Left ventricle myocardium inferior (tissue), 1 donor: Measurements from ENCODE around the gene SUMO2. TPM values are rescaled to one million over a fixed set of nuclear protein-coding genes. Genes with fewer than 3 reads are reported as not detected.
A peak's percentile ranks its signal among the peaks of the same experiment; 100 is the strongest.

Experiments
- DNase-seq: peaks from one replicate; pipeline ENCODE4 v3.0.0-alpha.2; 2020
- H3K27ac ChIP-seq: fragments of 200-600 bp; replicated peaks from 2 replicates; pipeline ENCODE4 v1.8.0; 2021
- H3K27me3 ChIP-seq: fragments of 200-600 bp; 2 replicates; pipeline ENCODE4 v1.8.0; 2021; ENCODE audit warnings: low read depth
- H3K36me3 ChIP-seq: fragments of 200-600 bp; 2 replicates; pipeline ENCODE4 v1.8.0; 2021
- H3K4me1 ChIP-seq: fragments of 200-600 bp; 2 replicates; pipeline ENCODE4 v1.8.0; 2021
- H3K4me3 ChIP-seq: fragments of 200-600 bp; 2 replicates; pipeline ENCODE4 v1.8.0; 2021; ENCODE audit warnings: mild to moderate bottlenecking, moderate library complexity
- H3K9me3 ChIP-seq: fragments of 200-600 bp; replicated peaks from 2 replicates; pipeline ENCODE4 v1.8.0; 2021
- CTCF ChIP-seq: fragments of 200-600 bp; IDR thresholded peaks from 2 replicates; pipeline ENCODE4 v1.8.0; 2021; ENCODE audit warnings: antibody characterized with exemption, mild to moderate bottlenecking, borderline replicate concordance
- intact Hi-C: fragments of 100-400 bp; cut with micrococcal nuclease; formaldehyde crosslinking; loops from one replicate; pipeline ENCODE4 v1.11.0; 2022
- total RNA-seq: library from RNA; stranded (reverse); fragmentation: NEBNext Ultra II Directional; extraction: Animal tissue kit (Norgen Biotek cat#: 25700); gene quantifications from one replicate; pipeline ENCODE4 v1.2.1, GENCODE V29; 2021
- donor health status: DM: no; HTN: yes; CAD: no; lungs with severe emphysema.

The SUMO2 gene
- total RNA-seq, 1 donor from 2014 or later, result 183 TPM

GRCh38 chr17:75126954-75127353 is 55.8 kb downstream of the SUMO2 start:
- TF ChIP-seq CTCF, result no peak
- intact Hi-C loops, result no loop called here
- no peaks in the 10 kb centered on the region for H3K27me3 ChIP-seq
- DNase-seq, result no peak
- peaks cover 38% of the 10 kb centered on the region for H3K4me1 ChIP-seq
- no peak overlapping the region for H3K27ac ChIP-seq
- H3K4me3 ChIP-seq, result no peak overlapping the region
- no peaks in the 10 kb centered on the region for H3K9me3 ChIP-seq
- H3K36me3 ChIP-seq, result peaks cover 9% of the 10 kb centered on the region

- Histone ChIP-seq H3K4me1 (peaks cover 30% of the 10 kb centered on the region), H3K4me3 (no peak overlapping the region), H3K27me3 (no peaks in the 10 kb centered on the region), H3K9me3 (no peaks in the 10 kb centered on the region), H3K27ac (no peak overlapping the region), H3K36me3 (peaks cover 9% of the 10 kb centered on the region)
- intact Hi-C loops, result no loop called here
- DNase-seq, result no peak
- no peak for TF ChIP-seq CTCF
Measured at GRCh38 chr17:75125984-75126383, 56.8 kb downstream of the SUMO2 start.

- no peak for TF ChIP-seq CTCF
- Histone ChIP-seq H3K4me1 (peaks cover 20% of the 10 kb centered on the region), H3K9me3 (no peaks in the 10 kb centered on the region), H3K36me3 (peaks cover 8% of the 10 kb centered on the region), H3K27ac (peak overlapping the region; percentile 74), H3K4me3 (no peak overlapping the region), H3K27me3 (no peaks in the 10 kb centered on the region)
- intact Hi-C loops, result no loop called here
- DNase-seq, result no peak
Measured at GRCh38 chr17:75124819-75125162, 58.0 kb downstream of the SUMO2 start.

- peaks cover 20% of the 10 kb centered on the region for H3K4me1 ChIP-seq
- no peaks in the 10 kb centered on the region for H3K9me3 ChIP-seq
- H3K27ac ChIP-seq, result peak overlapping the region; percentile 74
- H3K27me3 ChIP-seq, result no peaks in the 10 kb centered on the region
- TF ChIP-seq CTCF, result no peak
- intact Hi-C loops, result no loop called here
- H3K4me3 ChIP-seq, result peak overlapping the region; percentile 7
- H3K36me3 ChIP-seq, result peaks cover 5% of the 10 kb centered on the region
- DNase-seq, result peak; percentile 52
Measured at GRCh38 chr17:75124041-75124818, 58.5 kb downstream of the SUMO2 start.

GRCh38 chr17:75118307-75118706 is 64.5 kb downstream of the SUMO2 start:
- intact Hi-C loops, result no loop called here
- no peak for DNase-seq
- peaks cover 31% of the 10 kb centered on the region for H3K4me1 ChIP-seq

More at GRCh38 chr17:75118307-75118706, 64.5 kb downstream of the SUMO2 start:
- H3K36me3 ChIP-seq, result peaks cover 12% of the 10 kb centered on the region
- no peaks in the 10 kb centered on the region for H3K9me3 ChIP-seq
- no peak overlapping the region for H3K27ac ChIP-seq
- TF ChIP-seq CTCF, result no peak
- H3K4me3 ChIP-seq, result no peak overlapping the region
- no peaks in the 10 kb centered on the region for H3K27me3 ChIP-seq
